GM12891 (cell line): ENCODE data around the gene MED27.

Experiments
- POLR2A ChIP-seq: IDR thresholded peaks from 2 replicates; pipeline ENCODE4 v1.6.1; 2011; ENCODE audit warnings: low read depth, low read length, control low read depth
- TAF1 ChIP-seq: IDR thresholded peaks from 2 replicates; pipeline ENCODE4 v1.6.1; 2011; ENCODE audit warnings: low read depth, low read length, control low read depth

DNA sequence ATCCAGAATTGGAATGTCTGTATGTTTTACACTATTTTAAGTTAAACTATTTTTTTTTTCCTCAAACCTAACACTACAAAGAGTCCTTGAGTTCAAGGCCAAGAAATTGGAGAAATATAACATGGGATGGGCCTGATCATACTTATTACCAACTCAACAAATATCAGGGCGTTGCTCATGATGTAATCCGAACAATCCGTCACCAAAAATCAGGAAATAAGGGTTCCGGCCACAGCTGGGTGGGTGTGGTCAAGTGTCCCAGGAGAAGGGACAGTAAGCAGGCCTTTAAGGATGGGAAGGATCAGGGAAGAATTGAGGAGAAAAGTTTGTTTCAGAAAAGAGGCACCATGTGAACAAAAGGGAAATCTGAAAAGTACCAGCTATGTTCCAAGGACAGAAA, 29.8 kb downstream of the MED27 start:
- TF ChIP-seq POLR2A, result no peak
- no peak for TF ChIP-seq TAF1
